VCaP (cell line): Measurements from ENCODE around the gene ALG9.

ENCODE experiments used
- H3K27ac ChIP-seq: fragments of 450-650 bp; 2 replicates; pipeline ENCODE4 v1.5.1; 2017
- TF ChIP-seq, protein P1 (sequence below): fragments of 450-650 bp; conservative IDR thresholded peaks from 2 replicates; pipeline ENCODE4 v1.5.1; 2017; ENCODE audit warnings: mild to moderate bottlenecking, moderate library complexity

ALG9 gene

DNA sequence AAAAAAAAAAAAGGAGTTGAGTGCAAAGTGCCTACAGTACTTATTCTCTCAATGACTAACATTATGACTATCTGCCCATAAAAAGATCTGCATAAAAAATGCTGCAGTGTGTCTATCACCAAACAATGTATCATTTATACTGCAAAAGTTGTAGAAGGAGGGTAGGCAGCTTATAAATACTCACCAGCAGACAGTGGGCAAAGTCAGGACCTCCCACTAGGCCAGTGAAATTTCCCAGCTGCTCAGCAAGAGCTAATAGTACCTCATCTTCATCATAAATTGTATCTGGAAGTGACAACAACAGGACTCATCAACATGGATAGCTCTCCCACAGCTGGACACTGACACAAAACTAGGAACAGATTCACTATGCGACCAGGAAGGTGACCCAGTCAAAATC lies 106.8 kb downstream of the ALG9 start:
- TF ChIP-seq, protein P1, sequence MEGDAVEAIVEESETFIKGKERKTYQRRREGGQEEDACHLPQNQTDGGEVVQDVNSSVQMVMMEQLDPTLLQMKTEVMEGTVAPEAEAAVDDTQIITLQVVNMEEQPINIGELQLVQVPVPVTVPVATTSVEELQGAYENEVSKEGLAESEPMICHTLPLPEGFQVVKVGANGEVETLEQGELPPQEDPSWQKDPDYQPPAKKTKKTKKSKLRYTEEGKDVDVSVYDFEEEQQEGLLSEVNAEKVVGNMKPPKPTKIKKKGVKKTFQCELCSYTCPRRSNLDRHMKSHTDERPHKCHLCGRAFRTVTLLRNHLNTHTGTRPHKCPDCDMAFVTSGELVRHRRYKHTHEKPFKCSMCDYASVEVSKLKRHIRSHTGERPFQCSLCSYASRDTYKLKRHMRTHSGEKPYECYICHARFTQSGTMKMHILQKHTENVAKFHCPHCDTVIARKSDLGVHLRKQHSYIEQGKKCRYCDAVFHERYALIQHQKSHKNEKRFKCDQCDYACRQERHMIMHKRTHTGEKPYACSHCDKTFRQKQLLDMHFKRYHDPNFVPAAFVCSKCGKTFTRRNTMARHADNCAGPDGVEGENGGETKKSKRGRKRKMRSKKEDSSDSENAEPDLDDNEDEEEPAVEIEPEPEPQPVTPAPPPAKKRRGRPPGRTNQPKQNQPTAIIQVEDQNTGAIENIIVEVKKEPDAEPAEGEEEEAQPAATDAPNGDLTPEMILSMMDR = no peak
- peak overlapping the region; percentile 86; the same call in 1 of the 2 replicates for H3K27ac ChIP-seq

GRCh38 chr11:111762981-111763643 lies 108.3 kb downstream of the ALG9 start:
- H3K27ac ChIP-seq = no peak overlapping the region
- TF ChIP-seq, protein P1 = 0 out of 2 replicates have a peak, but pooled peaks have one; percentile 21

DNA sequence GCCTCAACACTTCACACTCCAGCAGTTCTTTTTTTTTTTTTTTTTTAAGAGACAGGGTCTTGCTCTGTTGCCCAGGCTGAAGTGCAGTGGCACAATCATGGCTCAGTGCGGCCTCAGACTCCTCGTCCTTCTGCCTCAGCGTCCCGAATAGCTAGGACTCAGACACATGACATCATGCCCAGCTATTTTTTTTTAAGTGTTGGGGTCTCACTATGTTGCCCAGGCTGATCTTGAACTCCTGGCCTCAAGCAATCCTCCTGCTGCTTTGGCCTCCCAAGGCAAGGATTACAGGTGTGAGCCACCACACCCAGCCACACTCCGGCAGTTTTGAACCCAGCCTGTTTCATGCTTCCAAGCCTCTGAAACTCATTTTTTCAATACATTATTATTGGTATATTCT lies 108.9 kb downstream of the ALG9 start:
- H3K27ac ChIP-seq = no peak overlapping the region
- TF ChIP-seq, protein P1 = no peak

- TF ChIP-seq, protein P1 = no peak
- no peak overlapping the region for H3K27ac ChIP-seq
Observed at GRCh38 chr11:111761036-111761435, 110.3 kb downstream of the ALG9 start.

- TF ChIP-seq, protein P1 = no peak
Observed at GRCh38 chr11:111759778-111760407, 111.5 kb downstream of the ALG9 start.

DNA sequence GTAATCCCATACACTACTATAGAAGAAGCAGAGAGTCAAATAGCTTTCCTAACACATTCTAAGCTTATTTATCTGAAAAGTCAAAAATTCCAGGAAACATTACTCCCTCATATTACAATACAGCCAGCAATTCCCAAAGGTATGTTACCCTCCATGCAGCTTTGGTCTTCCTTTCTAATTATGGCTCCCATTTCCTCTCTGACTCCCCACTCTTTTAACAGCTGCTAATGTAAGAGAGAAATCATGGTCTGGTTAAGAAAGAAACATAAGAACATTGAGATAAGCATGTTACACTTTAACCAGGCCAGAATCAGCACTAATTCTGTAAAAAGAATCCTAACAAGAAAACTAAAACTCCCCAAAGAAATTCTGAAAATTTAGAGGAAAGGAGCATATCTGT lies 112.0 kb downstream of the ALG9 start:
- H3K27ac ChIP-seq = no peak overlapping the region
- TF ChIP-seq, protein P1 = no peak

More at GRCh38 chr11:111759778-111760407, 111.5 kb downstream of the ALG9 start:
- H3K27ac ChIP-seq = no peak overlapping the region

GRCh38 chr11:111756097-111756496 lies 115.3 kb downstream of the ALG9 start:
- no peak overlapping the region for H3K27ac ChIP-seq
- TF ChIP-seq, protein P1 = no peak
